T-helper 17 cell (primary cell): ENCODE results near the gene RAB12. TPM values are rescaled to one million over a fixed set of nuclear protein-coding genes. Genes with fewer than 3 reads are reported as not detected.

Source experiments
- ATAC-seq: fragments of 150-1000 bp; cut with Tn5 transposase; 2 replicates; pipeline ENCODE4 v1.10.0; 2021; ENCODE audit warnings: mild to moderate bottlenecking, moderate library complexity
- DNase-seq, 3 donors: peaks; one replicate each; pipeline versions ENCODE4 v3.0.0 to v3.0.0-alpha.2; 2020 to 2021
- H3K9me3 ChIP-seq: one replicate; pipeline ENCODE4 v1.7.0; 2013; ENCODE audit warnings: low read length, mild to moderate bottlenecking; ENCODE audit not compliant: control insufficient read depth, poor library complexity, severe bottlenecking
- H3K27ac Mint-ChIP-seq: one replicate; pipeline ENCODE4 v1.8.0; 2022; ENCODE audit warnings: mild to moderate bottlenecking, moderate library complexity, mixed read lengths
- H3K27me3 Mint-ChIP-seq: one replicate; pipeline ENCODE4 v1.8.0; 2022; ENCODE audit warnings: mixed read lengths
- H3K36me3 Mint-ChIP-seq: one replicate; pipeline ENCODE4 v1.8.0; 2022; ENCODE audit warnings: low read depth, mixed read lengths
- H3K4me1 Mint-ChIP-seq: one replicate; pipeline ENCODE4 v1.8.0; 2022; ENCODE audit warnings: mild to moderate bottlenecking, mixed read lengths
- H3K4me3 Mint-ChIP-seq: one replicate; pipeline ENCODE4 v1.8.0; 2022; ENCODE audit warnings: mild to moderate bottlenecking, moderate library complexity, mixed read lengths
- total RNA-seq, 4 donors: library from RNA in 2 of 4; stranded (reverse) in 2 of 4; gene quantifications; one replicate each; pipeline ENCODE4 v1.2.3 and lab custom pipeline; 2022 to 2026

Gene RAB12
- total RNA-seq, 2 donors from 2014 or later = 15.8 to 16.5 TPM

- no peak overlapping the region for H3K27ac Mint-ChIP-seq
- H3K9me3 ChIP-seq = no peaks in the 10 kb centered on the region
- H3K27me3 Mint-ChIP-seq = peaks cover 41% of the 10 kb centered on the region
- ATAC-seq (no peak), DNase-seq (no peak)
- peaks cover 5% of the 10 kb centered on the region for H3K36me3 Mint-ChIP-seq
- H3K4me1 Mint-ChIP-seq = peaks cover 3% of the 10 kb centered on the region
- no peak overlapping the region for H3K4me3 Mint-ChIP-seq
Observed at GRCh38 chr18:8602557-8602956, 6.7 kb upstream of the RAB12 start.

- DNase-seq (no peak), ATAC-seq (no peak)
- Mint-ChIP-seq H3K36me3 (peaks cover 7% of the 10 kb centered on the region), H3K4me1 (peaks cover 10% of the 10 kb centered on the region), H3K27ac (peak overlapping the region; percentile 61), H3K4me3 (peak overlapping the region; percentile 85), H3K27me3 (peaks cover 36% of the 10 kb centered on the region)
- no peaks in the 10 kb centered on the region for H3K9me3 ChIP-seq
Observed at GRCh38 chr18:8603663-8604520, 5.3 kb upstream of the RAB12 start.

GRCh38 chr18:8605974-8606373, 3.3 kb upstream of the RAB12 start:
- peaks cover 27% of the 10 kb centered on the region for H3K27me3 Mint-ChIP-seq
- H3K4me1 Mint-ChIP-seq = peaks cover 17% of the 10 kb centered on the region
- no peaks in the 10 kb centered on the region for H3K9me3 ChIP-seq
- ATAC-seq (no peak), DNase-seq (no peak)
- H3K27ac Mint-ChIP-seq = no peak overlapping the region
- H3K36me3 Mint-ChIP-seq = peaks cover 8% of the 10 kb centered on the region
- H3K4me3 Mint-ChIP-seq = no peak overlapping the region

- peak overlapping the region; percentile 99 for H3K27ac Mint-ChIP-seq
- peaks cover 8% of the 10 kb centered on the region for H3K27me3 Mint-ChIP-seq
- no peaks in the 10 kb centered on the region for H3K9me3 ChIP-seq
- H3K36me3 Mint-ChIP-seq = peaks cover 10% of the 10 kb centered on the region
- DNase-seq (no peak), ATAC-seq (no peak)
- H3K4me1 Mint-ChIP-seq = peaks cover 32% of the 10 kb centered on the region
- peak overlapping the region; percentile 95 for H3K4me3 Mint-ChIP-seq
Observed at GRCh38 chr18:8607776-8608742, 1.2 kb upstream of the RAB12 start.

- no peaks in the 10 kb centered on the region for H3K9me3 ChIP-seq
- Mint-ChIP-seq H3K36me3 (peaks cover 8% of the 10 kb centered on the region), H3K27me3 (peaks cover 5% of the 10 kb centered on the region), H3K4me3 (peak overlapping the region; percentile 90), H3K27ac (peak overlapping the region; percentile 91), H3K4me1 (peaks cover 33% of the 10 kb centered on the region)
- DNase-seq (no peak), ATAC-seq (peak; percentile 6)
Observed at GRCh38 chr18:8609659-8610458, 622 bp downstream of the RAB12 start.

- H3K4me1 Mint-ChIP-seq = peaks cover 36% of the 10 kb centered on the region
- peak overlapping the region; percentile 90 for H3K4me3 Mint-ChIP-seq
- DNase-seq = no peak
- peak; percentile 20 for ATAC-seq
- H3K9me3 ChIP-seq = no peaks in the 10 kb centered on the region
- H3K27me3 Mint-ChIP-seq = peaks cover 5% of the 10 kb centered on the region
- peaks cover 8% of the 10 kb centered on the region for H3K36me3 Mint-ChIP-seq
- H3K27ac Mint-ChIP-seq = peak overlapping the region; percentile 91
Observed at GRCh38 chr18:8610459-8610851, 1.2 kb downstream of the RAB12 start.

- Mint-ChIP-seq H3K27me3 (no peaks in the 10 kb centered on the region), H3K27ac (no peak overlapping the region), H3K36me3 (peaks cover 5% of the 10 kb centered on the region), H3K4me3 (peak overlapping the region; percentile 90), H3K4me1 (peaks cover 36% of the 10 kb centered on the region)
- H3K9me3 ChIP-seq = no peaks in the 10 kb centered on the region
- ATAC-seq (no peak), DNase-seq (no peak)
Observed at GRCh38 chr18:8611916-8612576, 2.8 kb downstream of the RAB12 start.

GRCh38 chr18:8614875-8615274, 5.6 kb downstream of the RAB12 start:
- Mint-ChIP-seq H3K4me1 (peaks cover 41% of the 10 kb centered on the region), H3K27ac (peak overlapping the region; percentile 74), H3K4me3 (no peak overlapping the region), H3K27me3 (no peaks in the 10 kb centered on the region), H3K36me3 (peaks cover 2% of the 10 kb centered on the region)
- no peak for ATAC-seq
- DNase-seq = no peak
- no peaks in the 10 kb centered on the region for H3K9me3 ChIP-seq

- no peak for DNase-seq
Observed at GRCh38 chr18:8615397-8616027, 6.3 kb downstream of the RAB12 start.

GRCh38 chr18:8616028-8616401, 6.8 kb downstream of the RAB12 start:
- no peaks in the 10 kb centered on the region for H3K9me3 ChIP-seq
- H3K4me3 Mint-ChIP-seq = no peak overlapping the region
- H3K27me3 Mint-ChIP-seq = no peaks in the 10 kb centered on the region
- H3K27ac Mint-ChIP-seq = no peak overlapping the region
- DNase-seq = no peak
- ATAC-seq = no peak
- peaks cover 43% of the 10 kb centered on the region for H3K4me1 Mint-ChIP-seq
- H3K36me3 Mint-ChIP-seq = peaks cover 2% of the 10 kb centered on the region

More at GRCh38 chr18:8615397-8616027, 6.3 kb downstream of the RAB12 start:
- Mint-ChIP-seq H3K27ac (peak overlapping the region; percentile 74), H3K4me1 (peaks cover 43% of the 10 kb centered on the region), H3K36me3 (peaks cover 2% of the 10 kb centered on the region), H3K27me3 (no peaks in the 10 kb centered on the region), H3K4me3 (no peak overlapping the region)
- no peak for ATAC-seq
- H3K9me3 ChIP-seq = no peaks in the 10 kb centered on the region

- Mint-ChIP-seq H3K36me3 (peaks cover 1% of the 10 kb centered on the region), H3K27ac (peak overlapping the region; percentile 39), H3K4me1 (peaks cover 31% of the 10 kb centered on the region), H3K4me3 (no peak overlapping the region), H3K27me3 (no peaks in the 10 kb centered on the region)
- ATAC-seq (no peak), DNase-seq (no peak)
- H3K9me3 ChIP-seq = no peaks in the 10 kb centered on the region
Observed at GRCh38 chr18:8617907-8618306, 8.7 kb downstream of the RAB12 start.

- DNase-seq (no peak), ATAC-seq (no peak)
- Mint-ChIP-seq H3K4me3 (no peak overlapping the region), H3K4me1 (peaks cover 35% of the 10 kb centered on the region), H3K27me3 (no peaks in the 10 kb centered on the region), H3K27ac (no peak overlapping the region), H3K36me3 (peaks cover 2% of the 10 kb centered on the region)
- H3K9me3 ChIP-seq = no peaks in the 10 kb centered on the region
Observed at GRCh38 chr18:8619041-8619440, 9.8 kb downstream of the RAB12 start.
